Trophoblast cell (in vitro differentiated cells and primary cell): ENCODE data around the gene HADHB.

ENCODE experiments used
- DNase-seq, 2 donors: peaks; one replicate each; pipeline ENCODE4 v3.0.0-alpha.2; 2016
- H2AFZ ChIP-seq: 2 replicates; pipeline ENCODE4 v1.6.1; 2013; ENCODE audit warnings: low read length, moderate library complexity, mild to moderate bottlenecking; ENCODE audit not compliant: insufficient read depth, poor library complexity
- H2AK5ac ChIP-seq: 2 replicates; pipeline ENCODE4 v1.6.1; 2013; ENCODE audit warnings: mild to moderate bottlenecking, low read length
- H2BK120ac ChIP-seq: 2 replicates; pipeline ENCODE4 v1.6.1; 2013; ENCODE audit warnings: low read length, mild to moderate bottlenecking, moderate library complexity; ENCODE audit not compliant: insufficient read depth, poor library complexity
- H2BK12ac ChIP-seq: 2 replicates; pipeline ENCODE4 v1.6.1; 2013; ENCODE audit warnings: mild to moderate bottlenecking, low read length, moderate library complexity
- H2BK5ac ChIP-seq: 2 replicates; pipeline ENCODE4 v1.6.1; 2013; ENCODE audit warnings: low read length, low read depth, moderate library complexity, mild to moderate bottlenecking; ENCODE audit not compliant: poor library complexity
- H3K14ac ChIP-seq: 2 replicates; pipeline ENCODE4 v1.6.1; 2013; ENCODE audit warnings: mild to moderate bottlenecking, low read length
- H3K18ac ChIP-seq: 2 replicates; pipeline ENCODE4 v1.6.1; 2013; ENCODE audit warnings: mild to moderate bottlenecking, low read length
- H3K23ac ChIP-seq: 2 replicates; pipeline ENCODE4 v1.6.1; 2013; ENCODE audit warnings: low read length
- H3K27ac ChIP-seq: 2 replicates; pipeline ENCODE4 v1.5.1; 2013; ENCODE audit warnings: low read depth, mild to moderate bottlenecking, inconsistent platforms, low read length, moderate library complexity
- H3K27me3 ChIP-seq: 2 replicates; pipeline ENCODE4 v1.6.1; 2013; ENCODE audit warnings: inconsistent platforms, mild to moderate bottlenecking, low read length, moderate library complexity; ENCODE audit not compliant: insufficient read depth
- H3K36me3 ChIP-seq, 2 experiments: 1 replicate in 1 of 2; 2 replicates in 1 of 2; pipeline ENCODE4 v1.6.1; 2013; ENCODE audit warnings: low read length in 2 of 2, mild to moderate bottlenecking in 2 of 2, moderate library complexity in 1 of 2; ENCODE audit not compliant: insufficient read depth in 2 of 2, control insufficient read depth in 1 of 2
- H3K4ac ChIP-seq: 2 replicates; pipeline ENCODE4 v1.6.1; 2013; ENCODE audit warnings: low read depth, mild to moderate bottlenecking, low read length, moderate library complexity
- H3K4me1 ChIP-seq, 2 experiments: 1 replicate in 1 of 2; 2 replicates in 1 of 2; pipeline ENCODE4 v1.6.1; 2013; ENCODE audit warnings: low read length in 2 of 2, mild to moderate bottlenecking in 2 of 2, moderate library complexity in 1 of 2; ENCODE audit not compliant: insufficient read depth in 2 of 2, control insufficient read depth in 1 of 2
- H3K4me2 ChIP-seq: 2 replicates; pipeline ENCODE4 v1.6.1; 2013; ENCODE audit warnings: inconsistent platforms, mild to moderate bottlenecking, low read length, moderate library complexity
- H3K4me3 ChIP-seq: 2 replicates; pipeline ENCODE4 v1.5.1; 2013; ENCODE audit warnings: mild to moderate bottlenecking, low read depth, low read length, inconsistent platforms
- H3K79me1 ChIP-seq: one replicate; pipeline ENCODE4 v1.6.1; 2013; ENCODE audit warnings: low read length
- H3K79me2 ChIP-seq: 2 replicates; pipeline ENCODE4 v1.6.1; 2013; ENCODE audit warnings: low read length, mild to moderate bottlenecking; ENCODE audit not compliant: control insufficient read depth, insufficient read depth, poor library complexity
- H3K9ac ChIP-seq: 2 replicates; pipeline ENCODE4 v1.6.1; 2013; ENCODE audit warnings: mild to moderate bottlenecking, low read length
- H3K9me3 ChIP-seq: 2 replicates; pipeline ENCODE4 v1.6.1; 2013; ENCODE audit warnings: low read depth, mild to moderate bottlenecking, control low read depth, inconsistent platforms, low read length; ENCODE audit not compliant: insufficient read depth
- H4K12ac ChIP-seq: 2 replicates; pipeline ENCODE4 v1.6.1; 2013; ENCODE audit warnings: low read depth, mild to moderate bottlenecking, low read length, moderate library complexity
- H4K8ac ChIP-seq: 2 replicates; pipeline ENCODE4 v1.6.1; 2013; ENCODE audit warnings: low read depth, mild to moderate bottlenecking, low read length, moderate library complexity
- H4K91ac ChIP-seq: one replicate; pipeline ENCODE4 v1.6.1; 2013; ENCODE audit warnings: low read depth, mild to moderate bottlenecking, low read length, moderate library complexity
- WGBS: extraction: QIAGEN DNeasy Blood & Tissue Kit; methylation state at CpG from one replicate; pipeline ENCODE4 v1.1.7; 2013; ENCODE audit warnings: missing lambda C conversion rate; ENCODE audit not compliant: insufficient read length, insufficient coverage; ENCODE audit errors: extremely low coverage; 5-methylcytosine and 5-hydroxymethylcytosine counted together

The HADHB gene

DNA sequence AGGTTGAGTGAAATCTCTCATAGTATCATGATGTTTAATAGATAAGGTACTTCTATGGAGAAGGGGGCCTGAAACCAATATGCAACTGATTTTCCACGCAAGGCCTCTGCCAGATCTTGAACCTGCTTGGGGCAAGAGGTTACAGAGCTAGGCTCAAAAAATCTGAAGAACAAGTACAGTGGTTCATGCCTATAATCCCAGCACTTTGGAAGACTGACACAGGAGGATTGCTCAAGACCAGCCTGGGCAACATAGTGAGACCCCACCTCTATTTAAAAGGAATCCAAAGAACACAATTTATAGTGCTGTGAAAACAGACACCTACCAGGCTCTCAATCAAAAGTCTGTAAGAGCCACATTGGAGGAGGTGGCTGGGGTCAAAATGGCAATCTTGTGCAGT, 28.9 kb upstream of the HADHB start:
- Histone ChIP-seq H2BK12ac (no peak overlapping the region), H4K91ac (no peak overlapping the region), H3K36me3 (peaks cover 6 to 13% of the 10 kb centered on the region in 2 experiments), H3K4me1 (no peaks in the 10 kb centered on the region), H2AFZ (no peak overlapping the region), H3K27me3 (no peaks in the 10 kb centered on the region), H3K14ac (no peak overlapping the region), H3K9me3 (no peaks in the 10 kb centered on the region), H3K18ac (no peak overlapping the region), H4K8ac (no peak overlapping the region), H3K79me1 (no peaks in the 10 kb centered on the region), H3K23ac (no peak overlapping the region), H2AK5ac (no peak overlapping the region), H3K79me2 (no peaks in the 10 kb centered on the region), H2BK5ac (no peak overlapping the region), H4K12ac (no peak overlapping the region), H3K9ac (no peak overlapping the region), H3K4ac (no peak overlapping the region), H3K27ac (no peak overlapping the region), H2BK120ac (no peak overlapping the region), H3K4me3 (no peak overlapping the region), H3K4me2 (no peak overlapping the region)
- no CpG with 5 or more reads among the region's 1 CpG for WGBS
- DNase-seq = no peak

DNA sequence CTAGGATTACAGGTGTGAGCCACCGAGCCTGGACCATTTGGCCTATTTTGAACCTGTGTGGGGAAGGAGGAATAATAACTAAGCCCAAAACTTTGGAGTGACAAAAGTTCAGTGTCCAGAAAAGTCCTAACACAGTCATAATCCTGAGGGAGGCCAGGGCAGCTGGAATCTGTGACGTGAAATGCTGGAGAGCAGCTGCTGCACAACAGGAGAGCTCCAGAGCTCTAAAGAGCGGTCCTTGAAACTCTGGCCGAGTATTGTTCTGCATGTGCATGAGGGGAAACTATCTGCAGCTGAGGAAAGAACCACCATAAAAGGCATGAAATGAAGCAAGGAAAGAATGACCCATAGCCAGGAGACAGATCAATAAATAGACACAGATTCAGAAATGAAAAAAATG, 28.2 kb upstream of the HADHB start:
- Histone ChIP-seq H4K8ac (no peak overlapping the region), H3K9ac (no peak overlapping the region), H3K27ac (no peak overlapping the region), H3K14ac (no peak overlapping the region), H3K23ac (no peak overlapping the region), H4K91ac (no peak overlapping the region), H3K9me3 (no peaks in the 10 kb centered on the region), H2AK5ac (no peak overlapping the region), H3K18ac (no peak overlapping the region), H2BK120ac (no peak overlapping the region), H2BK12ac (no peak overlapping the region), H3K36me3 (peaks cover 6 to 15% of the 10 kb centered on the region in 2 experiments), H3K4me3 (no peak overlapping the region), H3K79me2 (no peaks in the 10 kb centered on the region), H3K79me1 (no peaks in the 10 kb centered on the region), H3K4me1 (no peaks in the 10 kb centered on the region), H2BK5ac (no peak overlapping the region), H3K4ac (no peak overlapping the region), H3K4me2 (no peak overlapping the region), H3K27me3 (no peaks in the 10 kb centered on the region), H4K12ac (no peak overlapping the region), H2AFZ (no peak overlapping the region)
- no CpG with 5 or more reads among the region's 4 CpGs for WGBS
- no peak for DNase-seq

DNA sequence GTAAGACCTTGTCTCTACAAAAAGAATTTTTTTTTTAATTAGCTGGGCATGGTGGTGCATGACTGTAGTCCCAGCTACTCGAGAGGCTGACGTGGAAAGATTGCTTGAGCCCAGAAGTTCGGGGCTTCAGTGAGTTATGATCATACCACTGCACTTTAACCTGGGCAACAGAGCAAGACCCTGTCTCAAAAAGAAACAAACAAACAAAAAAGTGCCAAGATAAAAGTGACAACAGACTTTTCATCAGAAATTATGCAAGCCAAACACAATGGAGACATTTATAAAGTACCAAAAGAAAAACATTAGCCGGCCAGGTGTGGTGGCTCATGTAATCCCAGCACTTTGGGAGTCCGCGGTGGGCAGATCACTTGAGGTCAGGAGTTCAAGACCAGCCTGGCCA, 27.0 kb upstream of the HADHB start:
- Histone ChIP-seq H3K27me3 (no peaks in the 10 kb centered on the region), H3K79me1 (no peaks in the 10 kb centered on the region), H2BK12ac (no peak overlapping the region), H3K18ac (no peak overlapping the region), H4K12ac (no peak overlapping the region), H3K4ac (no peak overlapping the region), H2AK5ac (no peak overlapping the region), H4K91ac (no peak overlapping the region), H3K4me2 (no peak overlapping the region), H3K14ac (no peak overlapping the region), H2BK120ac (no peak overlapping the region), H3K23ac (no peak overlapping the region), H3K36me3 (peaks cover 3 to 19% of the 10 kb centered on the region in 2 experiments), H3K27ac (no peak overlapping the region), H3K4me1 (no peaks in the 10 kb centered on the region), H3K79me2 (no peaks in the 10 kb centered on the region), H4K8ac (no peak overlapping the region), H3K4me3 (no peak overlapping the region), H2AFZ (no peak overlapping the region), H2BK5ac (no peak overlapping the region), H3K9me3 (no peaks in the 10 kb centered on the region), H3K9ac (no peak overlapping the region)
- no peak for DNase-seq
- WGBS = no CpG with 5 or more reads among the region's 6 CpGs

DNA sequence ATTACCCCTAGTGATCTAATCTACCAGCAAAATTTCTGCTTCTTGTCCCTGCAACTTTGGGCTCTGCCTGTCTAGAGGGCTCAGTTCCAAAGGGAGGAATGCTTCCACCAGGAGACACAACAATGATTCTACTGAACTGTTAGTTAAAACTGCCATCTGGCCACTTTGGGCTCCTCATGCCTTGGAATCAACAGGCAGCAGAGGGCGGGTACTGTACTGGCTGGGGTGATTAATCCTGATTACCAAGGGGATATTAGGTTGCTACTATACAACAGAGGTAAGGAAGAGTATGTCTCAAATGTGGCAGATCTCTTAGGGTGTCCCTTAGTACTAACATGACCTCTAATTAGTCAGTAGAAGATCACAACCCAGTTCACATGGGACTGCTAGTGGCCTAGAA, 21.7 kb upstream of the HADHB start:
- Histone ChIP-seq H4K8ac (no peak overlapping the region), H3K18ac (no peak overlapping the region), H4K91ac (no peak overlapping the region), H3K14ac (no peak overlapping the region), H2AFZ (no peak overlapping the region), H3K36me3 (peaks cover 7 to 16% of the 10 kb centered on the region in 2 experiments), H3K27ac (no peak overlapping the region), H3K9me3 (no peaks in the 10 kb centered on the region), H3K27me3 (no peaks in the 10 kb centered on the region), H2BK120ac (no peak overlapping the region), H3K23ac (no peak overlapping the region), H2AK5ac (no peak overlapping the region), H3K9ac (no peak overlapping the region), H4K12ac (no peak overlapping the region), H2BK12ac (no peak overlapping the region), H3K4me2 (no peak overlapping the region), H3K79me1 (no peaks in the 10 kb centered on the region), H3K4me1 (no peaks in the 10 kb centered on the region), H3K4me3 (no peak overlapping the region), H3K4ac (no peak overlapping the region), H3K79me2 (no peaks in the 10 kb centered on the region), H2BK5ac (no peak overlapping the region)
- no peak for DNase-seq
- no CpG with 5 or more reads among the region's 1 CpG for WGBS
